Midbrain (tissue), 1 donor: ENCODE results near the gene RCOR1.
"Not testable (repeated sequence)": the region's sequence is repeated elsewhere in the genome, so short reads cannot be mapped to it uniquely, and the experiment has no call there.

ENCODE experiments used
- DNase-seq: peaks from one replicate; lab custom pipeline; 2025; lab: John Stamatoyannopoulos, UW

The RCOR1 gene

GRCh38 chr14:102593061-102593824, 794 bp downstream of the RCOR1 start:
- peak; percentile 23 for DNase-seq

DNA sequence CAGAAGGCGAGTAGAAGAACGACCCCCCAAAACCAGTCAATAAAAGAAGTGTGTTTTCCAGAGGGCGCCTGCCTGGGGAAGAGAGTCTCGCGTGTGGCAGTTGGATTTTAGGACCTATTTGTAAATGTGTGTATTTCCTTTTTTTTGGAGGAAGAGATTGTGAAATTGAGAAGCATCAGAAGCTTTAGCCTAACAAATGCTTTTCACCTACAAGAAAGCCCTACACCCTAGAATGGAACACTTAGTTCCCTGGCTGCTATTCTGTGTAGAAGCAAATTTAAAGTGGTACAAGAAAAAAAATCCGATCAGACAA, 1.3 kb downstream of the RCOR1 start:
- peak; percentile 32 for DNase-seq

GRCh38 chr14:102594514-102595175, 2.2 kb downstream of the RCOR1 start:
- no peak for DNase-seq

DNA sequence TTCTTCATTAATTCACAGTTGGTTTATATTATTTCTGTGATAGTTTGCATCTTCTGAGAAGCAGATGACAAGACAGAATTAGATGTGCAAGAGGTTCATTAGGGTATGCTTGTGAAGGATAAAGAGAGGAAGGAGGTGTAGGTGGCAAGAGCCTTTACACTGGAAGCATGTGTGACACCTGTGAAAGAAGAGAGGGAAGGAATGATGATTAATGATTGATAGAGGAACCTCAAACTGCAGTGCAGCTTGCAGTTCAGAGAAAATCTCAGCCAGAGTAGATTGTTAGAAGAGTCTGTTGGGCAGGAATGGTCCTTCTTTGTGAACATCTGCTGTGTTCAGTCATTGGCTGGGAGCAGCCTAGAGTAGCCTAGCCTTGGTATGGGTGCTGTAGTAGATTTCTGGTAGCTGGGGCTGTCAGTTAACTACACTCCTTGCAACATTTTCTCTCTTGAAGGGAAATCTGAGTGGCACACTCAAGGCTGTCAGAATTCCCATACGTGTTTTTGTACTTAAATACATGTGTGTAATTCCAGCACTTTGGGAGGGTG, 9.0 kb downstream of the RCOR1 start:
- DNase-seq, result no peak

DNA sequence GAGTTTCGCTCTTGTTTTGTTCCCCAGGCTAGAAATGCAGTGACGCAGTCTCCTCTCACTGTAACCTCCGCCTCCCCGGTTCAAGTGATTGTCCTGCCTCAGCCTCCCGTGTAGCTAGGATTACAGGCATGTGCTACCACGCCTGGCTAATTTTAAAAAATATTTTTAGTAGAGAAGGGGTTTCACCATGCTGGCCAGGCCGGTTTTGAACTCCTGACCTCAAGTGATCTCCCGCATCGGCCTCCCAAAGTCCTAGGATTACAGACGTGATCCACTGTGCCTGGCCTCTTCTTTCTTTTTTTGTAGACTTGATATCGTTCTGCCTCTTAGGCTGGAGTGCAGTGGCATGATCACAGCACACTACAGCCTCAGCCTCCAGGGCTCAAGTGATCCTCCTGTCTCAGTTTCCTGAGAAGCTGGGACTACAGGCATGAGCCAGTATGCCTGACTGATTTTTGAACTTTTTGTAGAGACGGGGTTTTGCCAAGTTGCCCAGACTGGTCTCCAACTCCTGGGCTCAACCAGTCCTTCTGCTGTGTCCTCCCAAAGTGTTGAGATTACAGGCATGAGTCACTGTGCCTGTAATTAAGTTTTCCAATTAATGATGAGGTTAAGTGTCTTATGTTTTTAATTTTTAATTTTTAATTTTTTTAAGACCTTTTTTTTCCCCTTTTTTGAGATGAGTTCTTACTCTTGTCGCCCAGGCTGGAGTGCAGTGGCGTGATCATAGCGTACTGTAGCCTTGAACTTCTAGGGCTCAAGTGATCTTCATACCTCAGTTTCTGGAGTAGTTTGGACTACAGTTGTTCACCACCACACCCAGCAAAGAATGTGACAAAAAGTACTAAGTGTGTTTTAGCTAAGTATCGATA, 10.2 kb downstream of the RCOR1 start:
- no peak for DNase-seq

DNA sequence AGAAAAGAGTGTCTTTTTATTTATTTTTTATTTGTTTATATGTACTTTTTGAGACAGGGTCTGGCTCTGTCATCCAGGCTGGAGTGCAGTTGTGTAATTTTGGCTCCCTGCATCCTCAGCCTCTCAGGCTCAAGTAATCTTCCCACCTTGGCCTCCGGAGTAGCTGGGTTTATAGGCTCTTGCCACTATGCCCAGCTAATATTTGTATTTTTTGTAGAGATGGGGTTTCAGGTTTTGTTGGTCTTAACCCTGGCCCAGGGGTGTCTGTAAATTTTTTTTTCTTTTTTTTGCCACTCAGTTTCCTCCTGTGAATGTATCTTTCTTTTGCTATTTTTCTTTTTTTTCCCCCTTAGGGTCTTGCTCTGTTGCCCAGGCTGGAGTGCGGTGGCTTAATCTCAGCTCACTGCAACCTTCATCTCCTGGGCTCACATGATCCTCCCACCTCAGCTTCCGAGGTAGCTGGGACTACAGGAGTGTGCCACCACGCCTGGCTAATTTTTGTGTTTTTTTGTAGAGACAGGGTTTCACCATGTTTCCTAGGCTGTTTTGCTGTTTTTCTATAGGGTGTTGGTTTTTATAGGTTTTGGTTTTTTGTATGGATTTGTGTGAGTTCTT, 11.0 kb downstream of the RCOR1 start:
- no peak for DNase-seq

- DNase-seq, result no peak
Measured at GRCh38 chr14:102604183-102604582, 11.7 kb downstream of the RCOR1 start.

DNA sequence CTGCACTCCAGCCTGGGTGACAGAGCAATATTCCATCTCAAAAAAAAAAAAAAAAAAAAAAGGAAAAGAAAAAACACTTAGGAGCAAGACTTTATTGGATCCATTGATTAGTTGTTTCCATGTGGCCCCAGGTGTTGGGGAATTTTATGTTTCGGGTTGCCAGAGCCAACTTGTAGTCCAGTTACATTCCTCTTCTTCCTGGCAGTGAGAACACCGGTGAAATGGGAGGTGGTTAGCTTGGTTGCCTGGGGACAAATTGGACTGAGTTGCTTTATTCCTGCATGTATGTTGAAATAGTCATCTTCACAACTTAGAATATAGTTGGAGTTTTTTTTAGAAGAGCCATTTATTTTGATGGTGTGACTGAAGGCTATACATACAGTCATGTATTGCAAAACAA, 12.6 kb downstream of the RCOR1 start:
- DNase-seq, result no peak

GRCh38 chr14:102606296-102606695, 13.8 kb downstream of the RCOR1 start:
- DNase-seq, result no peak

DNA sequence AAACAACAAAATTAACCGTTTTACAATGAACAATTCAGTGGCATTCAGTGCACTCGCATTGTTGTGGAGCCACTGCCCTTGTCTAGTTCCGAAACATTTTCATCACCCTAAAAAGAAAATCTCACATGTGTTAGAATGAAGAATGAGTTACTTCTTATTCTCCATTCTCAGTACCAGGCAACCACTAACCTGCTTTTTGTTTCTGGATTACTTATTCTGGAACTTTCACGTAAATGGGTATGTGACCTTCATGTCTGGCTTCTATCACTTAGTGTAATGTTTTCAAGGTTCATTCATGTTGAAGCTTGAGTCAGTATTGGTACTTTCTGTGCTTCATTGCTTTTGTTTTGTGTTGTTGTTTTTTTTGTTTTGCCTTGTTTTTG, 15.6 kb downstream of the RCOR1 start:
- DNase-seq, result no peak

- DNase-seq, result no peak
Measured at GRCh38 chr14:102610968-102611811, 18.7 kb downstream of the RCOR1 start.

DNA sequence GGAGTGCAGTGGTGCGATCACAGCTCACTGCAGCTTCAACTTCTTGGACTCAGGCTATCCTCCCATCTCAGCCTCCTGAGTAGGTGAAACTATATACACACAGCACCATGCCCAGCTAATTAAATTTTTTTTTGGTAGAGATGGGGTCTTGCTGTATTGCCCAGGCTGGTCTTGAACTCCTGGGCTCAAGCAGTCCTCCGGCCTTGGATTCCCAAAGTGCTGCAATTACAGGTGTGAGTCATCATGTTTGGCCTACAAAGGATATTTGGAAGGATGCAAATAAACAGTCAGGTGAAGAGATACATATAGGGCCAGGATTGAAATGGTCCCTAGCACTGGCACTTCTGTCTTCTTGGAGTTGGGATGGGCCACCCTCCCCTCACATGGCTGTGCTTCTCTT, 23.9 kb downstream of the RCOR1 start:
- no peak for DNase-seq

DNA sequence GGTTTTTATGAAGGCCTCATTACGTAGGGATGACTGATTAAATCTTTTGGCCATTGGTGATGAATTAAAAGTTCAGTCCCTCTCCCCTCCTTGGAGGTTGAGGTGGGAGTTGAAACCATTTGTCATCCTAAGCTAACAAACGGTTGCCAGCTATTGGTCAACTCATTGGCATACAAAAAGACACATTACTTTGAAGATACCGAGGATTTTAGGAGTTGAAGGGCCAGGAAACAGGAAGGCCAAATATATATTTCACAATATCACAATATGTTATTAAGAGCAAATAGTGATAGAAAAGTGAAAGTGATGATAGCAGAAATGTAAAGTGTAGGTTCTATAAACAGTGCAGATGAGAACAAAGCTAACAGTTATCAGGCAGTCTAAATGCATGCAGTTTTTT, 24.4 kb downstream of the RCOR1 start:
- no peak for DNase-seq

GRCh38 chr14:102619012-102619411, 26.6 kb downstream of the RCOR1 start:
- not testable (repeated sequence) for DNase-seq

DNA sequence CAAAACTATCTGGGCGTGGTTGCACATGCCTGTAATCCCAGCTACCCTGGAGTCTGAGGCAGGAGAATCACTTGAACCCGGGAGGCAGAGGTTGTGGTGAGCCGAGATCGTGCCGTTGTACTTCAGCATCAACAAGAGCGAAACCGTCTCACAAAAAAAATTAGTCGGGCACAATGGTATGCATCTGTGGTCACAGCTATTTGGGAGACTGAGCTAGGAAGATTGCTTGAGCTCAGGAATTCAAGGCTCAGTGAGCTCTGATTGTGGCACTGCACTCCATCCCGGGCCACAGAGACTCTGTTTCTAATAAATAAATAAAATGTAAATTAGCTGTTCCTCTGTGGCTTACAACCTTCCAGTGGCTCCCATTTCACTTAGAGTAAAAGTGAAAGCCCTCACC, 28.0 kb downstream of the RCOR1 start:
- no peak for DNase-seq

DNA sequence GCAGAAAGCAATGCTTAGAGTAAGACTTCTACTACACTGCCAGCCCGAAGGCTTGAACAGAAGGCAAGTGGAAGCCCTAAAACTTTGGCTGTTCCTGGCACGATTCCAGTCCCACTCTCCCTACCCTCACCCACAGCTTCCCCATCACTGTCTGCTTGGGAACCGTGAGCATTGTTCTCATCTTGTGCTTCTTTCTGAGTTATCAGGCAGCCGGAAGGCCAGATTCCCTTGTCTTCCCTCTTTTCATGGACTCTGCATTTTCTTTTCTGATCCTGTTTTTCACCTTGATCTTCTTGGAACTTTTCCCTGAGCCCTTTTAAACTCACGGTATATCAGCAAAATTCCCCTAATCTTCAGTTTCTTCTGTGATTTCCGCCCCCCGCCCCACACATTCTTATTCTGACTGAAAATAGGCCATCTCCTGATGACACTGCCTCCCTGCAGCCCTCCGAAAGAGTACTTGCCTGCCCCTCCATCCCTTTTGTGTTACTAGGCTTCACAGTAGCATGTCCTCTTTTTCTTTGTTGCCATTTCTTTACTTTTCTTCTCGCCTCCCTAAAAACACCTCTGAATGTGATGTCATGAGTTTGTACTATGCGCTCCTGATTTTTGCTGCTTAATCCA, 29.9 kb downstream of the RCOR1 start:
- no peak for DNase-seq

GRCh38 chr14:102624666-102625065, 32.2 kb downstream of the RCOR1 start:
- no peak for DNase-seq

DNA sequence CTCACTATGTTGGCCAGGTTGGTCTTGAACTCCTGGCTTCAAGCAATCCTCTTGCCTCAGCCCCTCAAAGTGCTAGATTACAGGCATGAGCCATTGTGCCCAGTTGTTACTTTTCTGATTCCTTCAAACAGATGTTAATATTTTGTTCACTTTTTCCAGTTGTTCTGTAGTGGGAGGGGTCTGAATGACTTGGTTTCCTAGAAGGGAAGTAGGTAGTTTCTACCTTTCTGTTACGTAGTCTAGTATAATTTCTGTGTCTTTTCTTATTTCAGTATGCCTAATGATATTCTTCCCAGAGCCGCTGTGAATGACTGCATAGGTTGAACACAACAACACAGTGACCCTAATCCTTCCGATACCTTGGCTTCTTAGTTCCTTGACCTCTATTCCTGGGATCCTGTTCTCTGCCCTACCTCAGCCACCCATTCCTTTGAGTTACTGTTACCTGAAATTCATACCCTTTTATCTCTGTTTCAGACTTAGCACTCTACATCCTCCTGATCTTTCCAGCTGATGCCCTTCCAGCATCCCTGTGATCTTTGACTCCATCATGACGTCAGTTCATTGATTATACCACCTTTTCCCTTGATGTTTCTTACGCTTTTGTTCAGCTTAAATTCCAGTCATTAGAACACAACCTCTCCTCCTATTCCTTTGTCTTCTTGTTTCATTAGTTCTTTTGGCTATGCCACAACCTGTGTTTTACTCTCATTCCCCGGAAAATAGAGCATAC, 33.3 kb downstream of the RCOR1 start:
- no peak for DNase-seq

- no peak for DNase-seq
Measured at GRCh38 chr14:102626530-102626929, 34.1 kb downstream of the RCOR1 start.

- DNase-seq, result no peak
Measured at GRCh38 chr14:102629011-102629444, 36.6 kb downstream of the RCOR1 start.
